ENCODE measurements around the gene SPTBN4.
"Not testable (repeated sequence)": the region's sequence is repeated elsewhere in the genome, so short reads cannot be mapped to it uniquely, and the experiment has no call there.

Gene SPTBN4

GRCh38 chr19:40590464-40591265 is 123.9 kb downstream of the SPTBN4 start:
- DNase-seq = no peak

- not testable (repeated sequence) for DNase-seq
Measured at GRCh38 chr19:40591724-40592123, 124.9 kb downstream of the SPTBN4 start.

GRCh38 chr19:40592170-40592569 is 125.4 kb downstream of the SPTBN4 start:
- peak; percentile 80 for DNase-seq

GRCh38 chr19:40594255-40594654 is 127.5 kb downstream of the SPTBN4 start:
- no peak for DNase-seq

GRCh38 chr19:40594657-40595091 is 127.9 kb downstream of the SPTBN4 start:
- no peak for DNase-seq

GRCh38 chr19:40596608-40597328 is 130.0 kb downstream of the SPTBN4 start:
- DNase-seq = peak; percentile 44

GRCh38 chr19:40597329-40597838 is 130.6 kb downstream of the SPTBN4 start:
- DNase-seq = no peak

GRCh38 chr19:40598121-40598917 is 131.5 kb downstream of the SPTBN4 start:
- peak; percentile 89 for DNase-seq

GRCh38 chr19:40598918-40599307 is 132.1 kb downstream of the SPTBN4 start:
- no peak for DNase-seq

GRCh38 chr19:40599331-40599901 is 132.6 kb downstream of the SPTBN4 start:
- peak; percentile 57 for DNase-seq

GRCh38 chr19:40599902-40600569 is 133.2 kb downstream of the SPTBN4 start:
- DNase-seq = no peak

GRCh38 chr19:40600570-40601133 is 133.9 kb downstream of the SPTBN4 start:
- DNase-seq = no peak

- DNase-seq = peak; percentile 64
Measured at GRCh38 chr19:40601134-40601974, 134.6 kb downstream of the SPTBN4 start, which contains the start of gene LTBP4. Gene LTBP4 (plus strand): TSS chr19:40601369. CDS start chr19:40601388, 19 bp downstream.

GRCh38 chr19:40603071-40603388 is 136.2 kb downstream of the SPTBN4 start:
- no peak for DNase-seq

- peak; percentile 99 for DNase-seq
Measured at GRCh38 chr19:40603389-40604170, 136.8 kb downstream of the SPTBN4 start.

GRCh38 chr19:40604171-40604646 is 137.4 kb downstream of the SPTBN4 start:
- DNase-seq = no peak

GRCh38 chr19:40604647-40605215 is 137.9 kb downstream of the SPTBN4 start:
- peak; percentile 45 for DNase-seq

GRCh38 chr19:40605216-40605971 is 138.6 kb downstream of the SPTBN4 start:
- peak; percentile 88 for DNase-seq
